Prostate gland (tissue), 2 donors: ENCODE measurements around the gene ITSN1. TPM values are rescaled to one million over a fixed set of nuclear protein-coding genes. Genes with fewer than 3 reads are reported as not detected.

Source experiments
- DNase-seq: peaks from one replicate; pipeline ENCODE4 v3.0.0-alpha.2; 2019; ENCODE audit warnings: low spot score
- H3K27ac ChIP-seq, 2 donors: fragments of 200-600 bp; sonication (generic); 2 replicates each; pipeline ENCODE4 v1.5.1; 2017 to 2019
- H3K27me3 ChIP-seq: fragments of 200-600 bp; sonication (generic); replicated peaks from 2 replicates; pipeline ENCODE4 v1.5.1; 2019; ENCODE audit not compliant: insufficient read depth
- H3K36me3 ChIP-seq, 2 donors: fragments of 200-600 bp; sonication (generic); 1 replicate in 1 of 2; 2 replicates in 1 of 2; pipeline versions ENCODE4 v1.5.1 to v1.8.1; 2017 to 2019
- H3K4me1 ChIP-seq: fragments of 200-600 bp; sonication (generic); replicated peaks from 2 replicates; pipeline ENCODE4 v1.5.1; 2019
- H3K4me3 ChIP-seq, 2 donors: fragments of 200-600 bp; sonication (generic); 2 replicates each; pipeline ENCODE4 v1.5.1; 2017 to 2019
- H3K9me3 ChIP-seq: fragments of 200-600 bp; sonication (generic); 2 replicates; pipeline ENCODE4 v1.5.1; 2017
- POLR2A ChIP-seq: fragments of 450-650 bp; IDR thresholded peaks from one replicate; pipeline ENCODE4 v1.6.1; 2016; ENCODE audit warnings: antibody characterized with exemption, mild to moderate bottlenecking
- POLR2AphosphoS5 ChIP-seq: sonication (generic); formaldehyde crosslinking; IDR thresholded peaks from one replicate; pipeline ENCODE4 v1.6.1; 2017; ENCODE audit warnings: antibody characterized with exemption
- WGBS: methylation state at CpG from one replicate; pipeline ENCODE4 v1.1.5; 2018; 5-methylcytosine and 5-hydroxymethylcytosine counted together
- intact Hi-C: fragments of 100-400 bp; cut with DNase I; formaldehyde crosslinking; loops from one replicate; pipeline ENCODE4 v1.14.2; 2022
- total RNA-seq, 2 donors: library from RNA; depleted of rRNA; stranded (reverse); fragments of >200 nt; gene quantifications; one replicate each; pipeline ENCODE4 v1.1.0, GENCODE V29; 2016
- TF ChIP-seq, protein P1 (sequence below), 4 experiments: fragments of 200-600 bp in 2 of 4; fragments of 450-650 bp in 2 of 4; sonication (generic) in 2 of 4; IDR thresholded peaks; 1 replicate in 3 of 4; 2 replicates in 1 of 4; pipeline ENCODE4 v1.5.1; 2016 to 2019; ENCODE audit warnings: antibody characterized with exemption in 4 of 4, mild to moderate bottlenecking in 2 of 4, moderate library complexity in 2 of 4

The ITSN1 gene
- total RNA-seq, 2 donors from 2014 or later = 14.8 to 44.9 TPM

DNA sequence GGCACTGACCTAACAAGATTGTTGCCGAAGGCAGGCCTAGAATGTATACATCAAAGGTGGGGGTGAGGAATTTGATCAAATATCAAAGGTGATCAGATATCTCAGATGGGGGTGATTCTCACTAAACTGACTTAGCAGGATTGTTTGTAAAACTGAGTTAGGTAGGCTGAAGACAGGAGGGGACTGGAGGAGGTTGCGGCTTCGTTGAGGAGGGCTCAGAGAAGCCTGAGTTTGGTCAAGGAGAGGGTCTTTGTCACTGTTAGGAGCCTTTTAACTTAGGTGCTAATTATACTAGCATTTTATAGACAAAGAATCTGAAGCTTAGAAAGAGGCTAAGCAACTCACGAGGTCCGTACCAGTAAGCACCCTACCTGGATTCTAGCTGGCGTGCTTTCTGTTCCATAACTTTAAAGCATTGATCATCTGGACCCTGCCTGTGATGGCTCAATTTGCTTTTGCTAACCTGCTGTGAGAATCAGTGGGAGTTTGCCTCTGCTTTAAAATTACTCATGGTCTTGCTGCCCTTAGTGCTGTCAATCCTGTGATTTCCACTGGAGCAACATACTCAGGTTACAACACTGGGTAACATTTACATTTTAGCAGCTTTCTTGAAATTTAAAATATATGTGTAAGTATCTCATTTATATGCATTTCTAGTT lies 49.8 kb downstream of the ITSN1 start:
- WGBS = 92% methylated on average over 6 of the region's 6 CpGs
- no peaks in the 10 kb centered on the region for H3K27me3 ChIP-seq
- no peak overlapping the region for H3K27ac ChIP-seq
- no peaks in the 10 kb centered on the region for H3K36me3 ChIP-seq
- no peaks in the 10 kb centered on the region for H3K4me1 ChIP-seq
- H3K9me3 ChIP-seq = no peaks in the 10 kb centered on the region
- intact Hi-C loops = no loop called here
- H3K4me3 ChIP-seq = no peak overlapping the region
- TF ChIP-seq POLR2AphosphoS5 (no peak), POLR2A (no peak)
- TF ChIP-seq, protein P1, sequence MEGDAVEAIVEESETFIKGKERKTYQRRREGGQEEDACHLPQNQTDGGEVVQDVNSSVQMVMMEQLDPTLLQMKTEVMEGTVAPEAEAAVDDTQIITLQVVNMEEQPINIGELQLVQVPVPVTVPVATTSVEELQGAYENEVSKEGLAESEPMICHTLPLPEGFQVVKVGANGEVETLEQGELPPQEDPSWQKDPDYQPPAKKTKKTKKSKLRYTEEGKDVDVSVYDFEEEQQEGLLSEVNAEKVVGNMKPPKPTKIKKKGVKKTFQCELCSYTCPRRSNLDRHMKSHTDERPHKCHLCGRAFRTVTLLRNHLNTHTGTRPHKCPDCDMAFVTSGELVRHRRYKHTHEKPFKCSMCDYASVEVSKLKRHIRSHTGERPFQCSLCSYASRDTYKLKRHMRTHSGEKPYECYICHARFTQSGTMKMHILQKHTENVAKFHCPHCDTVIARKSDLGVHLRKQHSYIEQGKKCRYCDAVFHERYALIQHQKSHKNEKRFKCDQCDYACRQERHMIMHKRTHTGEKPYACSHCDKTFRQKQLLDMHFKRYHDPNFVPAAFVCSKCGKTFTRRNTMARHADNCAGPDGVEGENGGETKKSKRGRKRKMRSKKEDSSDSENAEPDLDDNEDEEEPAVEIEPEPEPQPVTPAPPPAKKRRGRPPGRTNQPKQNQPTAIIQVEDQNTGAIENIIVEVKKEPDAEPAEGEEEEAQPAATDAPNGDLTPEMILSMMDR (IDR thresholded peaks at IDR 0.05) = no peak
- DNase-seq = no peak

DNA sequence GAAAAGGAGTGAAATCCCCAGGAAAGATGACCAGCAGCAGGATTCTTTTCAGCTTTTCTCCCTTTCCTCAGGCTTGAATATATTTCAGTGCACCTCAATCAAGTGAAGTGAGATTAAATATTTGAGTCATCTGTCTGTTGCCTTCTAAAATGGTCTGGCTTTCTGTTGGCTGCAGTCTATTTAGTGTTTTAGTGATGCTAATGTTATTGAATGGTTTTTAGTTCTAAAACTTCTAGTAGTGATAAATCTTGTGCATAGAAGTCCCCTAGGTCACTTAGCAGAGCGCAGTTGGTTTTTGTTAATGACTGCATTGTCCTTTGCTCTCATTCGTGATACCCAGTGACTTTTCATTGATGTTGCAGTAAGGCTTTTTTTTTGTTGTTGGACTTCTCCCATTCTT lies 53.5 kb downstream of the ITSN1 start:
- H3K4me3 ChIP-seq = no peak overlapping the region
- no peak overlapping the region for H3K27ac ChIP-seq
- H3K4me1 ChIP-seq = no peaks in the 10 kb centered on the region
- no peak for DNase-seq
- 73% methylated on average over 2 of the region's 2 CpGs for WGBS
- no peaks in the 10 kb centered on the region for H3K9me3 ChIP-seq
- no peak for TF ChIP-seq POLR2A
- TF ChIP-seq, protein P1 (IDR thresholded peaks at IDR 0.05) = no peak
- no peak for TF ChIP-seq POLR2AphosphoS5
- intact Hi-C loops = no loop called here
- H3K27me3 ChIP-seq = no peaks in the 10 kb centered on the region
- no peaks in the 10 kb centered on the region for H3K36me3 ChIP-seq

DNA sequence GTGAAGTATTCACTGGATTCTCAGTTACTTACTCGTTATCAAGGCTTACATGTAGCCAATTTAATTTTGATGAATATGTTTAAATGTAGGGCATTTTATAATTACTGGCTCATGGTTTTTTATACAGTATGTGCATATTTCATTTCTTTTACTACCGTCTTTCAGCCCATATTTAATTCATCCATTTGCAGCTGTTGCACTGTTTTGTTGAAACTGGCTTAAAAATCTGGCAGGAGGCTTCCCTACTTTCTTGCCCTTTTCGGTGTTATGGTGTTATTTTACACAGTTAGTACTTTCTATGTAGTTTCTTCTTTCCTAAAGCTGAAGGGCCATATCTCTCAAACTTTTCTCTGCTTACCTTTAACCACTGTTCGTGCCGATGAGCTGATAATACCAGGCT lies 54.2 kb downstream of the ITSN1 start:
- WGBS = 53% methylated on average over 5 of the region's 5 CpGs
- H3K9me3 ChIP-seq = no peaks in the 10 kb centered on the region
- no peaks in the 10 kb centered on the region for H3K27me3 ChIP-seq
- no peak for DNase-seq
- H3K27ac ChIP-seq = no peak overlapping the region
- intact Hi-C loops = no loop called here
- no peak overlapping the region for H3K4me3 ChIP-seq
- no peaks in the 10 kb centered on the region for H3K4me1 ChIP-seq
- TF ChIP-seq POLR2AphosphoS5 = no peak
- TF ChIP-seq, protein P1 (IDR thresholded peaks at IDR 0.05) = no peak
- TF ChIP-seq POLR2A = no peak
- H3K36me3 ChIP-seq = no peaks in the 10 kb centered on the region

DNA sequence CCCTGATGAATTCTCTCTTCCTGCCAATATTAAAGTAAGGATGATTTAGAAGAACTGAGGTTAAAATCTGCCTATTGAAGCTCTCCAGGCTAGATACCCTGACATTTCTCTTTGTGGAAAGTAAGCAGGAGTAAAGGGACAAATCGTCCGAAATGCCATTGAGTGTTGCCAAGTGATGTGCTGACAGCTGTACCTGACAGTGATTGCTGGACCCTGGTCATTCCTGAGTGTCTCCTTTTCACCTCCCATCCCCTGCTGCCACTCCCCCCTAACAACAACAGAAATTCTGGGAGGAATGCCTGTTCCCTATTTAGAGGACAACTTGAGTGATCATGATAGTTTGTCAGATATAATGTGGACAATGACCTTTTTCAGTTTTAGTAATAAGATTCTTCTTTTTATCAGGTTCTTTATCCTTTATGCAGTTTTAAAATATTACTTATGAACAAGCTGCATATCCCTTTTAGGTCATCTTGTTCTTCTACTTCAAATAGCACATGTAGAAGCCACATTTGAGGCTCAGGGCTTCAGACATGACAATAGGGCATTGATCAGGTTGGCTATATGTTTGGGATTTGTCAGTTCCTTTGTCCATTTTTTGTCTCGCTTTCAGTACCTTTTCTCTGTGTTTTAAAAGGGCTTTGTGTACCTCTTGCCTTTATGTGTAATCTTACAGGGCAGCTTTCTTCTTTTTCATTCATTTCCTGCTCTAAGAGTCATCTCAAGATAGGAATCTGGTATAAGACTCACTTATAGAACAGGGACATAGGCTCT lies 56.0 kb downstream of the ITSN1 start:
- intact Hi-C loops = no loop called here
- WGBS = 58% methylated on average over 3 of the region's 3 CpGs
- TF ChIP-seq POLR2AphosphoS5 = no peak
- TF ChIP-seq, protein P1 (IDR thresholded peaks at IDR 0.05) = no peak
- no peak for TF ChIP-seq POLR2A
- no peak for DNase-seq
- Histone ChIP-seq H3K27me3 (no peaks in the 10 kb centered on the region), H3K9me3 (no peaks in the 10 kb centered on the region), H3K27ac (no peak overlapping the region), H3K4me1 (no peaks in the 10 kb centered on the region), H3K4me3 (no peak overlapping the region), H3K36me3 (no peaks in the 10 kb centered on the region)

DNA sequence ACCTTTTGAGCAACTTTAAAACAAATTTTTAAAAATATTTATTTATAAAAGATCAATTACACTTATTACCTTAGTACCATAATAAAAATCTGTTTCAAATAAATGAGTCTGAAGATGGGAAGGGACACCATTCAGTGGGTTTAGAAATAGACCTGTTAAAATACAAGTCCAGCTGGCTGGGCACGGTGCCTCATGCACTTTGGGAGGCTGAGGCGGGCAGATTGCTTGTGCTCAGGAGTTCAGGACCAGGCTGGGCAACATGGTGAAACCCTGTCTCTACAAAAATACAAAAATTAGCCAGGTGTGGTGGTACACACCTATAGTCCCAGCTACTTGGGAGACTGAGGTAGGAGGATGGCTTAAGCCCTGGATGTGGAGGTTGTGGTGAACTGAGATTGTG lies 57.0 kb downstream of the ITSN1 start:
- intact Hi-C loops = no loop called here
- TF ChIP-seq POLR2A (no peak), POLR2AphosphoS5 (no peak)
- TF ChIP-seq, protein P1 (IDR thresholded peaks at IDR 0.05) = no peak
- 93% methylated on average over 2 of the region's 2 CpGs for WGBS
- no peak for DNase-seq
- no peaks in the 10 kb centered on the region for H3K9me3 ChIP-seq
- H3K4me3 ChIP-seq = no peak overlapping the region
- H3K27me3 ChIP-seq = no peaks in the 10 kb centered on the region
- no peak overlapping the region for H3K27ac ChIP-seq
- no peaks in the 10 kb centered on the region for H3K36me3 ChIP-seq
- H3K4me1 ChIP-seq = no peaks in the 10 kb centered on the region
